Thyroid gland (tissue), 4 donors: ENCODE measurements around the gene MEN1.

Experiments used
- POLR2A ChIP-seq, 2 donors: fragments of 450-650 bp; IDR thresholded peaks; one replicate each; pipeline ENCODE4 v1.6.1; 2017; ENCODE audit warnings: antibody characterized with exemption in 2 of 2, mild to moderate bottlenecking in 2 of 2, moderate library complexity in 1 of 2
- TF ChIP-seq, protein P1 (sequence below), 6 experiments: fragments of 200-600 bp in 3 of 6; fragments of 450-650 bp in 3 of 6; sonication (generic) in 3 of 6; IDR thresholded peaks; one replicate each; pipeline ENCODE4 v1.5.1; 2016 to 2019; ENCODE audit warnings: antibody characterized with exemption in 6 of 6, mild to moderate bottlenecking in 2 of 6, inconsistent platforms in 1 of 6, moderate library complexity in 1 of 6

GRCh38 chr11:64789331-64790204 is 20.8 kb downstream of the MEN1 start:
- TF ChIP-seq, protein P1, sequence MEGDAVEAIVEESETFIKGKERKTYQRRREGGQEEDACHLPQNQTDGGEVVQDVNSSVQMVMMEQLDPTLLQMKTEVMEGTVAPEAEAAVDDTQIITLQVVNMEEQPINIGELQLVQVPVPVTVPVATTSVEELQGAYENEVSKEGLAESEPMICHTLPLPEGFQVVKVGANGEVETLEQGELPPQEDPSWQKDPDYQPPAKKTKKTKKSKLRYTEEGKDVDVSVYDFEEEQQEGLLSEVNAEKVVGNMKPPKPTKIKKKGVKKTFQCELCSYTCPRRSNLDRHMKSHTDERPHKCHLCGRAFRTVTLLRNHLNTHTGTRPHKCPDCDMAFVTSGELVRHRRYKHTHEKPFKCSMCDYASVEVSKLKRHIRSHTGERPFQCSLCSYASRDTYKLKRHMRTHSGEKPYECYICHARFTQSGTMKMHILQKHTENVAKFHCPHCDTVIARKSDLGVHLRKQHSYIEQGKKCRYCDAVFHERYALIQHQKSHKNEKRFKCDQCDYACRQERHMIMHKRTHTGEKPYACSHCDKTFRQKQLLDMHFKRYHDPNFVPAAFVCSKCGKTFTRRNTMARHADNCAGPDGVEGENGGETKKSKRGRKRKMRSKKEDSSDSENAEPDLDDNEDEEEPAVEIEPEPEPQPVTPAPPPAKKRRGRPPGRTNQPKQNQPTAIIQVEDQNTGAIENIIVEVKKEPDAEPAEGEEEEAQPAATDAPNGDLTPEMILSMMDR (IDR thresholded peaks at IDR 0.05), result no peak
- TF ChIP-seq POLR2A (IDR thresholded peaks at IDR 0.05), result no peak
